COLO829 (cell line): ENCODE results near the gene RXRA.

ENCODE experiments used
- DNase-seq: peaks from one replicate; pipeline ENCODE4 v3.0.0; 2012; ENCODE audit warnings: low spot score

RXRA gene

DNA sequence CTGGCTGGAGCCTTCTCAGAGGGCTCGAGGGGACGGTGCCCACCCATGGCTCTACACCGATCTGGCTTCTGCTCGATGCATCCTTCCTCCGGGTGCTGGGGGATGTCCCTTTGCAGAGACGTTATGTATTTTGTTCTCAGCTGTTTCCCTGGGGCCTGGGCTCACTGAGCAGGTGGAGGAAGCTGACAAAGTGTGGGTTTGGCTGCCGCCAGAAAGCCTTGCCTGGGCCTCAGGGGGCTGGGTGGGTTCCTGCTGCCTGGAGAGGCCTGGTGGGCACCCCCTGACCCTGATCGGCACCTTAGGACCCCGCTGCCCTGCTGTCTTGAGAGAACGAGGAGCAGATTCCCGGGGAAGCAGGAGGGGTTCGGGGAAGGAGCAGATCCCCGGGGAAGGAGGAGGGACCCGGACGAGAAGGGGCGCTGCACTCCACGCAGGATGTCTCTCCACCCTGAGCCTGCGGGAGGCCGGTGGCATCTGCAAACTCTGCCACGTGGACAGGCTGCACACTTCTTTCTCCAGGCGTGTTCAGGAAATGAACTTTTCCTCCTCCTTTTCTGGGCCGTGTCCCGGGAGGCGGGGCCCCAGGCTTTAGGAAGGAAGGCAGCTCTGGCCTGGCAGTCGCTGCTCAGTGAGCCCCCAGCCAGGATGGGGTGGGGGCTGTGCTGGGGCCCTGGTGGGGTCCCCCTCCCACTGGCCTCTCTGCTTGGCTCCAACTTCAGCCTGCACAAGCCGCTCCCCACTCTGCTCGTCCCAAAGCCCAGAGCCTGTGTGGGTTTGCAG lies 148.9 kb downstream of the RXRA start:
- DNase-seq, result no peak

DNA sequence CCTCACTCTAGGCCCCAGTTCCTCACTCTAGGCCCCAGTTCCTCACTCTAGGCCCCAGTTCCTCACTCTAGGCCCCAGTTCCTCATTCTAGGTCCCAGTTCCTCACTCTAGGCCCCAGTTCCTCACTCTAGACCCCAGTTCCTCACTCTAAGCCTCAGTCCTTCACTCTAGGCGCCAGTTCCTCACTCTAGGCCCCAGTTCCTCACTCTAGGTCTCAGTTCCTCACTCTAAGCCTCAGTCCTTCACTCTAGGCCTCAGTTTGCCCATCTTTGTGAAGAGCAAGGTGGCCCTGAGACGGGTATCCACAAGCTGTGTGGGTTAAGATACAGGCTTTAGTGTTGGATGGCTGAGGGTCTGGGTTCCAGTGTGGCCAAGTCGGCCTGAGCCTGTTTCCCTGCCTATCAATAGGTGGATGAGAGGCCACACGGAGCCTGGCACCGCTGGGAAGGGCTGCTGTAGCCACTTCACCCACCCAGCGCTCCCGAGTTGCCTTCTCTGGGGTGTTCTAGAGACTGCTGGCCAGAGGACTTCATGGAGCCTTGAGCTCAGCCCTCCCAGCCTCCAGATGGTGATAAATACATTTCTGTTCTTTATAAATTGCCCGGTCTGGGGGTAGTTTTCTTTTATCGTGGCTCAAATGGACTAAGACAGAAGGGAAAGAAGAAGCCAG lies 150.2 kb downstream of the RXRA start:
- DNase-seq, result no peak

DNA sequence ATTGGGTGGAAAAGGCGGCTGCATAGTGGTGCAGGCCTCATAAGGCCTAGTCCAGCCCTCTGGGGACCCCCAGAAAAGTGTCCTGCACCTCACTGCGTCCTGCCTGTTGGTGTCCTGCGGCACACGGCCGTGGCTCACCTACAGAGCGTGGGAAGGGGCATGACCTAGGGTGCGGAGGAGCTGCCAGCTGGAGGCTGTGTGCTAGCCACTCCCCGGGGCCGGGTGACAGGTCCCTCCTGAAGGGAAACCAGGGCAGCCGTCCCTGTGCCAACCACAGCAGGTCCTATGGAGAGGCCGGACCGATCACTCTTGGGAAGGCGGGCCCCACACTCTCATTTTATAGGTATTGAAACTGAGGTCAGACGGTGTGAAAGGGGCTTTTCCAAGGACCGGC lies 150.7 kb downstream of the RXRA start:
- no peak for DNase-seq

DNA sequence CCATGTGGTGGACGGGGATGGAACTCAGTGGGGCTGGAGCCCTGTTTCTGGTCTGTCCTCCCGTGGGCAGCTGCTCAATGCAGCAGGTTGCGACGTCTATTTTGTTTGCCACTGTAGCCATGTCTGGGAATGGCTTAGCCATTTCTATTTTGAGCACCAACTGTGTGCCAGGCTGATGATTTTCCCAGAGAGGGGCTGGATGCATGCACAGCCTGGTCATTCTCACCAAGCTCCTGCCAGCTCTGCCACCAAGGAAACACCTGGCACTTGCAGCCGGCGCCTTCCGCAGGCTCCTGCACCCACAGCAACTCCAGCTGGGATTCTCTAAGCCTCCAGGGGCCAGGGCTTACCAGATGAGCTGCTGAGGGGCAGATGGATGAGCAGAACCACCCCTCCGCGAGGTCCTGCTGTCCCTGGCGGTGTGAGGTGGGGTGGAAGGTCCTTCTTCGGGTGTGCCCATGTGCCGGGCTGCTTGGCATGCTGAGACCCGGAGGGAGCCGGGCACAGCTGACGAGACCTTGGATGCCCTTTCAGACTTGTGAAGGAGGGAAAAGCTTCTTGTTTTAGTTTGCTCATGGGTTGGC lies 151.2 kb downstream of the RXRA start:
- no peak for DNase-seq

DNA sequence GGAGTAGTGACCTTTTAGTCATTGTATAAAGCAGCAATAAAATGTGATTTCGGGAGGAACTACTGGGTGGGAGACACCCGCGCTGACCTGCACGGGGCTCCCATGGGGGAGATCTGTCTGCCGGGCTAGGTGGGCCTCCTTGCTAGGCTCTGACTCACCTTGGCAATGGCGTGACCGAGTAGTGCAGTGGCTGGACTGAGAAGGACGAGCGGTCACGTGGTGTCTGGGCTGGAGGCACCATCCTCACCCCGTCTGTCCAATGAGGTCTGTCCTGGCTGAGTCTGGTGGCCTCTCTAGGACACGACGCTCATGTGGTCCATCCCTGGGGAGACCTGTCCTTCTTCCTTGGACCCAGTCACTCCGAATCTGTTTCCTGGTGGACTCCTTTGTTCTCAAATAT lies 151.7 kb downstream of the RXRA start:
- DNase-seq, result no peak

- no peak for DNase-seq
These were observed 155.5 kb downstream of the RXRA start for GRCh38 chr9:134481762-134482161.

DNA sequence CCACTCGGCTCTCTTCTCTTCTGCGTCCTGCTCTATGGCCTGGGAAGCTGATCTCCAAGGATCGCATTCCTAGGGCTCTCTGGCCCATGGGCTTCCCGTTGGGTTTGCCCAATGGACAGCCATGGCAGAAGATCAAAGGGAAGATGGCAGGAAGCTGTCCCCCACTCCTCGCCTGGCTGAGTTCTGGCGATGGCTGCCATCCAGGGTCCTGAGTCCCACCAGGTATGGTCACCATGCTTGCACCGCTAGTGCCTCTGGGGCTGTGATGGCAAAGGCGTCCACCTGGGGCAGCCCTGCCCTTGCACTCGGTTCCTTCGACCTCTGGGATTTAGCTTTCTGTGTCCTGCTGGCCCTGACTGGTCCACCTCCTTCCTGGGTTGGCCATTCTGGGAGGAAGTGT lies 156.0 kb downstream of the RXRA start:
- DNase-seq, result no peak

- no peak for DNase-seq
These were observed 157.3 kb downstream of the RXRA start for GRCh38 chr9:134483361-134484184.

DNA sequence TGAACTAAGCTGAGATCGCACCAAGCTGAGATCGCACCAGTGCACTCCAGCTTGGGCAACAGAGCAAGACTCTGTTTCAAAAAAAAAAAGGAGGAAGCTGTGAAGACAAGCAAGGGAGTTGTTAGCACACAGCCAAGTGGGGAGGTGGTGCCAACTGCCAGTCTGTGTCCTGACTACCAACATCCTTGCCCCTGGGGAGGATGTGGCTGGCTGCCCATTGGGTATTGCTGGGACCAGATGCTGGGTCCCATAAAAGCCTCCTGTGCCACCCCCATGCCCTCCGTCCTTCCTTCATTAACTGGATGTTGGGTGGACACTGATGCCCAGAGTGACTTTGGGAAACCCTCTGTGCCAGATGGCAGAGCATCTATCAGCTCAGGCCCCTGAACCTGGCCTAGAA lies 158.2 kb downstream of the RXRA start:
- DNase-seq, result no peak

DNA sequence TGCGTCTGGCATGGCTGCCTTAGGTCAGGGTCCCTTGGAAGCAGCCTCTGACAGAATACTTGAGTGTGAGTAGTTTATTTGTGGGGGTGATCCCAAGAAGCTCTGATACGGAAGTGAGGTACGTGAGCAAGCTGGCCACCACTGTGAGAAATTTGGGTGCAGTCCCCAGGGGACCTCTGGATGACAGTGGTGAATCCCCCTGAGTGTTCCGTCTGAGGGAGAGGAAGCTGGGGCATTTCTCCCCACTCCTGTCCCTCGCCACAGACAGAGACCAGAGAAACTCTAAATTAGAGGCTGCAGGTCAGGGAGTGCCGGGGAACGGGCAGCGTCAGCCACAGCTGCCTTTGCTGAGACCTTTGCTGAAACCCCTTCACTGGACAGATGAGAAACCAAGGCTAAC lies 159.4 kb downstream of the RXRA start:
- DNase-seq, result no peak

DNA sequence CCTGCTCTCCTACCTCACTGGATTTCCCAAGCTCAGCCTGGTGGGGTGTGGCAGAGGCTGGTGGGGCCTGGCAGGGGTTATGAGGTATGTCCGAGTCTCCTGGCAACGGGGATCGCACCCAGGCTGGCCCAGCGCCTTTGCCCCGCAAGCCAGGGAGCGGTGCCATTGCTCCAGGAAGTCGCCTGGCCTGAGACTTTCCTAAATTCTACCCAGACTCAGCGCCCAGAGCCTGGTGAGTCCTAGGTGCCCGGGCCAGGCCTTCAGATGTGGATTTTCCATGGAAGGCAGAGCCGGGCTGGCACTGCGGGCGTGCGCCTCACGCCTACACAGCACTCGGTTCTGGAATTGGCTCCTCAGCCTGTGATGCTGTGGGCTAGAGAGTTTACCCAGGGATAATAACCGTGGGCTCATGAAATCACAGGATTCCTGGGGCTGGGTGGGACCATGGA lies 159.9 kb downstream of the RXRA start:
- DNase-seq, result no peak

DNA sequence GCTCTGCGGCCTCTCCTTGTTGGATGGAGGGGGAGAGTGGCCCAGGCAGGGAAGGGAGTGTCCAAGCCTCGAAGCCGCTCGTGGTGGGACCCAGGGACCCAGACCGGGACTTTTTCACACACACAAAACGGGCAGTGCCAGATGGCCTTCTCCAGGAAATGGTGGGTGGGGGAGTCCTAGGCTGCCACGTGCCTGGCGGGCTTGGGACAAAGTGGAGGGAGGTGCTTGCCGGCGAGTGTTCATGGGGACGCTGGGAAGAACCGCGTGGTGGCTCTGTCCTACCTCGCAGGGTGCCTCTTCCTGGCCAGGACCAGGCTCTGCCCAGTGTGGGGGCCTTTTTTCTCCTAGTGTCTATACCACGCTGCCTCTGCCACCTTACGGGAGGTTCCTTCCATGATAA lies 160.3 kb downstream of the RXRA start:
- no peak for DNase-seq
